Stimulated activated CD4-positive, alpha-beta T cell treated with anti-CD3 and anti-CD28 coated beads, Interleukin-12 subunit alpha, Interleukin-12 subunit beta, amount 100 ng/mL, for 24 hours (primary cell): ENCODE data around the gene NAALADL1.
A peak's percentile ranks its signal among the peaks of the same experiment; 100 is the strongest.

Experiments
- DNase-seq, 2 experiments: peaks; one replicate each; pipeline ENCODE4 v3.0.0-alpha.2; 2020; ENCODE audit warnings: low read depth in 2 of 2

Gene NAALADL1

GRCh38 chr11:65083134-65083833, 24.9 kb upstream of the NAALADL1 start:
- DNase-seq: no peak

GRCh38 chr11:65078786-65079342, 20.5 kb upstream of the NAALADL1 start:
- DNase-seq: no peak

- peak; percentile 24 to 57 for DNase-seq
Observed at GRCh38 chr11:65078151-65078550, 19.8 kb upstream of the NAALADL1 start.

- DNase-seq: no peak
Observed at GRCh38 chr11:65077451-65077850, 19.1 kb upstream of the NAALADL1 start.

- DNase-seq: no peak
Observed at GRCh38 chr11:65072631-65072966, 14.2 kb upstream of the NAALADL1 start.

- no peak for DNase-seq
Observed at GRCh38 chr11:65071907-65072630, 13.7 kb upstream of the NAALADL1 start.

- no peak for DNase-seq
Observed at GRCh38 chr11:65069217-65069616, 10.9 kb upstream of the NAALADL1 start.

- no peak for DNase-seq
Observed at GRCh38 chr11:65067446-65067845, 9.1 kb upstream of the NAALADL1 start.

GRCh38 chr11:65066805-65067291, 8.5 kb upstream of the NAALADL1 start:
- DNase-seq: no peak

GRCh38 chr11:65066315-65066714, 8.0 kb upstream of the NAALADL1 start:
- DNase-seq: no peak

GRCh38 chr11:65065851-65066250, 7.5 kb upstream of the NAALADL1 start:
- no peak for DNase-seq

- no peak for DNase-seq
Observed at GRCh38 chr11:65064847-65065240, 6.5 kb upstream of the NAALADL1 start.

- no peak for DNase-seq
Observed at GRCh38 chr11:65063532-65063931, 5.2 kb upstream of the NAALADL1 start.

GRCh38 chr11:65060913-65061408, 2.6 kb upstream of the NAALADL1 start:
- no peak for DNase-seq

- DNase-seq: no peak
Observed at GRCh38 chr11:65059959-65060824, 1.8 kb upstream of the NAALADL1 start.

- no peak for DNase-seq
Observed at GRCh38 chr11:65059523-65059922, 1.2 kb upstream of the NAALADL1 start.

GRCh38 chr11:65058012-65058411, 341 bp downstream of the NAALADL1 start:
- no peak for DNase-seq

- DNase-seq: no peak
Observed at GRCh38 chr11:65057526-65057925, 827 bp downstream of the NAALADL1 start.

- DNase-seq: no peak
Observed at GRCh38 chr11:65056999-65057398, 1.4 kb downstream of the NAALADL1 start.

- no peak for DNase-seq
Observed at GRCh38 chr11:65055538-65055937, 2.8 kb downstream of the NAALADL1 start.

GRCh38 chr11:65053827-65054508, 4.4 kb downstream of the NAALADL1 start:
- DNase-seq: no peak
